Smooth muscle cell of the brain vasculature (primary cell): ENCODE results near the gene PAPPA.

Experiments used
- DNase-seq: peaks from one replicate; pipeline ENCODE4 v3.0.0-alpha.2; 2012; ENCODE audit warnings: low read depth, low spot score

PAPPA gene

DNA sequence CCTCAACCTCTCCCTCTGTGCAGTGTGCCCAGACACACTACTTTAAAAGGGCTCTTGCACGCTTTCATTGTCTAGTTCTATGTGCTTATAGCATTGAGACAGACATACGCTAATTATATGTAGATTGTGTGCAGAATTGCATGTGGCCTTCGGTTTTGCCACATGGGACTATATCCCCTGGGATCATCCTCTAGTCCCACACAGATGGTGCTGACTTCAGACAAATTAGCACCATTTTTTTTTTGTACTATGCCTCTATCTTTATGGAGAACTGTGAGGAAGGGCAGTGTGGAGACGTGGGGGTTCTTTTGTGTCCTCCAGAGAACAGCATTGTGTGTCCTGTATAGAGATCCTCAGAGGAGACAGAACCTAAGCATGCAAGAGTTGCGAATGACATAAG is 29.3 kb downstream of the PAPPA start:
- no peak for DNase-seq

DNA sequence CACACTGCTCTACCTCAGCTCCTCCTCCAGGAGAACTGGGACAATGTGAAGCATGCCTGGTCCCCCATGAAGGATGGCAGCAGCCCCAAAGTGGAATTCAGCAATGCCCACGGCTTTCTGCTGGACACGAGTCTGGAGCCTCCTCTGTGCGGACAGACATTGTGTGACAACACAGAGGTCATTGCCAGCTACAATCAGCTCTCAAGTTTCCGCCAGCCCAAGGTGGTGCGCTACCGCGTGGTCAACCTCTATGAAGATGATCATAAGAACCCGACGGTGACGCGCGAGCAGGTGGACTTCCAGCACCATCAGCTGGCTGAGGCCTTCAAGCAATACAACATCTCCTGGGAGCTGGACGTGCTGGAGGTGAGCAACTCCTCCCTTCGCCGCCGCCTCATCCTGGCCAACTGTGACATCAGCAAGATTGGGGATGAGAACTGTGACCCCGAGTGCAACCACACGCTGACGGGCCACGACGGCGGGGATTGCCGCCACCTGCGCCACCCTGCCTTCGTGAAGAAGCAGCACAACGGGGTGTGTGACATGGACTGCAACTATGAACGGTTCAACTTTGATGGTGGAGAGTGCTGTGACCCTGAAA is 34.1 kb downstream of the PAPPA start:
- DNase-seq: no peak

- DNase-seq: no peak
These were observed 36.1 kb downstream of the PAPPA start for GRCh38 chr9:116189683-116190082.

- DNase-seq: no peak
These were observed 37.2 kb downstream of the PAPPA start for GRCh38 chr9:116190637-116191396.

- DNase-seq: no peak
These were observed 38.2 kb downstream of the PAPPA start for GRCh38 chr9:116191576-116192415.

GRCh38 chr9:116193636-116194035 is 40.0 kb downstream of the PAPPA start:
- DNase-seq: no peak

DNA sequence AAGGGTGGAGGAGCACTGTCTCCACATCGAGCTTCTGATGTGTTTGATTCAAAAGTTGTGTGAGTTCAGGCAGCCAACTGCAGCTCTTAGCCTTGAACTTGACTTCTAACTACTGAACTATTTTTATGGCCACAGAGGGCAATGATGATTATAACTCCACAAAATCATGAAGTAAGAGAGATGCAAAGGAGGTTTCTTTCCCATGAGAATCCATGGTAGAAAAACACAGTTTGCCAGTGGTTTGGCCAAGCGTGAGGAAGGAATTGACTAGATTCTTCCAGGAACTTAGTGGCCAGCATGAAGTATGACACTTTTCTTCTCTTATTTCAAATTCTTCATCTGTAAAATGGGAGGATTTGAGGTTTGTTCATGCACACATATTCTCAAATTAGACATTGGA is 43.2 kb downstream of the PAPPA start:
- DNase-seq: no peak

DNA sequence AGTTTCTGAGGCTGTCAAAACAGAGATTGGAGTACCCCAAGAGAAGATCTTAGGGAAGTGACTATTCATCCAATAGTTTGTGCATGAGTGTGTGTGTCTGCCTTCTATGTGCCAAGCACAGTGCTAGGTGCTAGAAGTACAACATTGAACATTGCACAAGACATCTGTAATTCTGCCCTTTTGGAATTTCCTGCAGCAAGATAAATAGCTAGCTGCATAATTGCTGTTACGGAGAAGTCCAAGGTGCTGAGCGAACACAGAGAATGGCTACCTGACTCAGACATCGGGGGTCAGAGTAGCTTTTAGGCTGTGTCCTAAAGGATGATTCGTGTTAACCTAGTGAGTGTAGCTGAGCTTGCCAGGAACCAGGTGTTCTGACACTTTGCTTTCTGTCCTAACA is 44.8 kb downstream of the PAPPA start:
- no peak for DNase-seq

DNA sequence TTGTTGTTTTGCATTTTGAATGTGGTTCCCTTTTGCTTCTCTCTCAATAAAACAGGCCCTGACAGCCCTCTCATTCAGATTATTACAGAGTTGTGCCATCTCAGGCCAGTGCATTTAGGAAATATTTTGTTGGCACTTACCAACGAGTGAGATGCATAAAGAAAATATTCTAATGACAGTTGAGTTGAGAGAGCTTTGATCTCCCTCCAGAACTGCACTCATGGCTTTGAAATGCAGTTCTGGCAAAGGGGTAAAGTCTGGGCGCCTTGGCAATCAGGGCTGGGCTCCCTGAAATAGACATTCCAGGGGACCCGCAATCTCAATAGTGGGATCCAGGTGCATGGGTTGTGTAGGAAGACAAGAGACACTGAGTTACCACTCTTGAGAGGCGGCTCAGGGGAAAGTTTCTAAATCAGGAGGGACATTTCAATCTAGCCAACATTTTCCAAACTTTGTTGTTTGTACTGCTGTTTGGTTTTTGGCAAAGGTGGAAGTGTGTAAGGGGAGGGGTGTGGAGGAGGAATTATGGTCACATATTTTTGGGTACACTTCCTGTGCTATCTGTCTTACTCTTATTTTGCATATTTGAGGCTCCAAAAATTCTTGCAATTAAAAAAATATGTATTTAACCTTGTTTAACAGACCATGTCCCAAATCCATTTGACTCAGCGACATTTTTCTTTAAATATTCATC is 48.8 kb downstream of the PAPPA start:
- DNase-seq: no peak

DNA sequence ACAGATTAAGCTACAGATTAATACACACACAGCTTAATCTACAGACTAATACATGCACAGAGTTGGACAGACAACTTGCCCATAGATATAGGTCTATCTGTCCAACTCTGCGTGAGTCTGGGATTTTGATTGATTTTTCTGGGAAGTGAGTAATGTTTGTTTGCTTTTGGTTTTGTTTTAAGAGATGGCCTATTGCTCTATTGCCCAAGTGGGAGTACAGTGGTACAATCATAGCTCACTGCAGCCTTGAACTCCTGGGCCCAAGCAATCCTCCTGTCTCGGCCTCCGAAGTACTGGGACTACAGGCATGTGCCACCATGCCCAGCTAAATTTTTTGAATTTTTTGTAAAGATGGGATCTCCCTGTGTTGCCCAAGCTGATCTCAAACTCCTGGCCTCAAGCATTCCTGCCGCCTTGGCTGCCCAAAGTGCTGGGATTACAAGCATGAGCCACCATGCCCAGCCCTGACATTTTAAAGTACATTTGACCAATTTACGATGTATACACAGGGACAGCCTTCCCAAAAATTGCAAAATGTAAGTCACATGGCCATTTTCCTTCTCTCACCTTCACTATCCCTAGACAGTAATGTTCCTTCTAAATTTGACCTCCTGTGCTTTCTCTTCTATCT is 50.8 kb downstream of the PAPPA start:
- no peak for DNase-seq

DNA sequence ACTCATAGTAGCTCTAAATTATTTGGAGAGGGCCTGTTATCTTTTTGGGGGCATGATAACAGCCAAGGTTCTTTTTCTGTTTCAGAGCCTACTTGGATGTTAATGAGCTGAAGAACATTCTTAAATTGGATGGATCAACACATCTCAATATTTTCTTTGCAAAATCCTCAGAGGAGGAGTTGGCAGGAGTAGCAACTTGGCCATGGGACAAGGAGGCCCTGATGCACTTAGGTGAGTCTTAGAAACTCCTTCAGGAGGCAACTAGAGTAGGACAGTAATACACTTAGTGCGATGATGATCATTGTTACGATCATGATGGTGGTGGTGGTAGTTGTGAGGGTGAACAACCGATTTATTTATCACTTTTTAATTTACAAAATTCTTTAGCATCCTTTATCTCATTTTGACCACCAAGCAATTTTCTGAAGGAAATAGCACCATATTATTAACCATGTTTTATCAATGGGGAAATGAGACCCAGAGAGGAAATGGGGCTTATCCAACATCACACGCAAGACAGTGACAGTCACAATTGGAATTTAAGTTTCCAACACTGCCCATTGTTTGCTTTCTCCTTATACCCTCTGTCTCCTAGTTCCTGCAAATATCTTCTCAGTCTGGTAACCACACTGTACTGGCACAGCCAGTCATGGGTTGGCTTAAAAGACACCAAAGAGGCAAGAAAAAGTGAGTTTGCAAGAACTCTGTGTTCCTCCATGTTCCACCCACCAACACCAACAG is 54.0 kb downstream of the PAPPA start:
- no peak for DNase-seq

DNA sequence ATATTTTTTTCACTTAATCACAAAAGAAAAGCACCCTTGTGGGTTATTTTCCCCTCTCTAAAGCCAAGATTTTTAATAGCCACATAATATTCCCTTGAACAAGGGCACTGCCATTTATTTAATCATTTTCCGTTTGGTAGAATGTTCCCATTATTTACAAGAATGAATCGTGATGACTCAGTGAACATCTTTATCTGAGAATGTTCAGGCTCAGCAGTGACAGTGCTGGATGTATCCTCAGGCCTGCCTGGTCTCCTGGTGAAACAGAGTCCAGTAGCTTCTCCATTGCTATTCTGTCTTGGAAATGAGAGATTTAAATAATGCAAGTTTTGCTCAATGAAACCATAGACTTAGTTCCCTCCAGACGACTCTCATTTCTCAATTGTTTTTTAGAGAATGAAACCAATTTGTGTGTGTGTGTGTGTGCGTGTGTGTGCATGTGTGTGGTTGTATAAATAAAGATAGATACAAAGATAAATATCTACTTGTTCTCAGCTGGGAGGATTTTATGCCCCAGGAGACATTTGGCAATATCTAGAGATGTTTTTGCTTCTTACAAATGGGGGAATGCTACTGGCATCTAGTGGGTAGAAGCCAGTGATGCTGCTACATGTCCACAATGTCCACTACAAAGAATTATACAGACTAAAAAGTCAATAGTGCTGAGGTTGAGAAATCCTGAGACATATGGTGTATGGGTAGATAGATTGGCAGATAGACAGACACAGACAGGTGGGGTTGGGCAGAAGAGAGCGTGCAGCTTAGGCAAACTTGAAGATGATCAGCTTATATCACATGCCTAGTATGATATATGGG is 55.0 kb downstream of the PAPPA start:
- peak; percentile 79 for DNase-seq

DNA sequence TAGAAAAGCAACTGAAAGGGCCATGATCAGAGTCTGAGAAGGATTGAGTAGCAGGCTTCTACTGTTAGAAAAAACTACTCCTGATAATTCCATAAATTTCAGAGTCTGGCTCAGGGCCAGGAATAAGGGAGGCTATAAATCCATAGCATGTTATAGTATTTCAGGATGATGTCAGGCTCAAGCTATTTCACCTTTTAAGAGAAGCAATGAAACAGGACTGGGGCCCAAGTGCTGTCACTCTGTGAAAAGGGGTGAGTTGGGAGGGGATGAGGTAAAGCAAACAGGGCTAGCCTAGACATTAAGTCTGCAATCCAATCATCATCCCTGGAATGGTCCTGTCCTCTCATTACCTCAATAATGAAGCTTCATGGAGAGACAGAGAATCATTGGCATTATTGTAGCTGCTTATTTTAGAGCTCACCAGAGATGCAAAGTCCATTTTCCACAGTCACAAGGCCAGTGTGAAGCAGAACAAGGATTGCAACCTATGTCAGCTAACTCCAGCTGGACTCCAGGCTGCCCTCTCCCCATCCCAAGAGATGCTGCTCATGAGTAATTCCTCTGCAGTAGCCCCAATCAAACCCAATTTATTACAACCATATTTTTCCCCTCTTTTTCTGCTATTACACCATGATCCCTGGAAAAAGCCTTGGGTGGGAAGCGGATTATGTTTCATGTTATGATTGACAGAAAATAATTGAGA is 56.0 kb downstream of the PAPPA start:
- DNase-seq: no peak

GRCh38 chr9:116212986-116213692 is 59.5 kb downstream of the PAPPA start:
- no peak for DNase-seq

- DNase-seq: no peak
These were observed 60.1 kb downstream of the PAPPA start for GRCh38 chr9:116213693-116214047.

DNA sequence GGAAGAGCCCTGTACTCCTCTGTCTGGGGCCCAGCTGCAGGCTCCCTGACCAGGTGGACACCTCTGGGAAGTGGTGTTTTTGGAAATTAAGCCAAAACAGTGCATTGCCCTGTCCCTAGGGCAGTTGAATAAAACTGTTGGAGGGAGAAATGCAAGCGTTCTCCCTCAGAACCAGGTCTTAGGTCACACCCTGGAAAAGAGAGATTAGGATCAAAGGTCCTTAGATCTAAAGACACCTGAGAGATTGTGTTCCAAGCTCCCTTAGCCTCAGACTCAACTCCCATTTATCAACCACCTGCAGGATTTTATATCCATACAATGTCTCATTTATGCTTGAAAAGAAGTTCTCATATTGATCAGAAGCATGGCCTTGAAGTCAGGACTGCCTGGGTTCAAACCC is 64.8 kb downstream of the PAPPA start:
- DNase-seq: no peak

DNA sequence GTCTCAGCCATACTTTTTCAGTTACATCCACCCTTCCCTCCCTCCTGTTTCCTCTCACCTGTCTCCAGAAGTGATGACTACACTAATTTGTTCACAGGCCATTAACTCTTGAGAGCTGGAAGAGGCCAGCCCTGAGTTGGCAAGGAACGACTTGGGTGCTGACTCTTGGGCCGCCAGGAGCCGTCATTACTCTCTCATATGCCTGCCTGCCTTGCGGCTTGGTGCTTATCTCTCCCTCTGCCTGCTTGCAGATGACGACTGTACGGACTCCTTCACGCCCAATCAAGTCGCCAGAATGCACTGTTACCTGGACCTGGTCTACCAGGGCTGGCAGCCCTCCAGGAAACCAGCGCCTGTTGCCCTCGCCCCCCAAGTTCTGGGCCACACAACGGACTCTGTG is 66.1 kb downstream of the PAPPA start:
- no peak for DNase-seq

- DNase-seq: no peak
These were observed 70.3 kb downstream of the PAPPA start for GRCh38 chr9:116223926-116224325.
